ENCODE data around the gene PARVA.
A peak's percentile ranks its signal among the peaks of the same experiment; 100 is the strongest.

The PARVA gene

GRCh38 chr11:12525466-12526055 is 148.2 kb downstream of the PARVA start:
- H3K4me1 Mint-ChIP-seq, result no peaks in the 10 kb centered on the region
- DNase-seq (no peak), ATAC-seq (no peak)
- H3K27me3 Mint-ChIP-seq, result no peaks in the 10 kb centered on the region
- no peaks in the 10 kb centered on the region for H3K9me3 Mint-ChIP-seq
- H3K4me3 Mint-ChIP-seq, result no peak overlapping the region
- H3K27ac Mint-ChIP-seq, result peak overlapping the region; percentile 54 to 76

GRCh38 chr11:12526789-12527188 is 149.4 kb downstream of the PARVA start:
- ATAC-seq (no peak), DNase-seq (no peak)
- no peaks in the 10 kb centered on the region for H3K27me3 Mint-ChIP-seq
- H3K4me3 Mint-ChIP-seq, result no peak overlapping the region
- no peaks in the 10 kb centered on the region for H3K4me1 Mint-ChIP-seq
- H3K9me3 Mint-ChIP-seq, result no peaks in the 10 kb centered on the region
- H3K27ac Mint-ChIP-seq, result no peak overlapping the region

- H3K27ac Mint-ChIP-seq, result no peak overlapping the region
- DNase-seq (no peak), ATAC-seq (no peak)
- no peaks in the 10 kb centered on the region for H3K4me1 Mint-ChIP-seq
- no peaks in the 10 kb centered on the region for H3K27me3 Mint-ChIP-seq
- H3K9me3 Mint-ChIP-seq, result no peaks in the 10 kb centered on the region
- H3K4me3 Mint-ChIP-seq, result no peak overlapping the region
These were observed 151.1 kb downstream of the PARVA start for GRCh38 chr11:12528487-12528886.

- H3K9me3 Mint-ChIP-seq, result no peaks in the 10 kb centered on the region
- no peak for ATAC-seq
These were observed 151.7 kb downstream of the PARVA start for GRCh38 chr11:12529041-12529440.

GRCh38 chr11:12529793-12530192 is 152.4 kb downstream of the PARVA start:
- no peak for ATAC-seq
- no peak for DNase-seq
- H3K27ac Mint-ChIP-seq, result no peak overlapping the region
- no peaks in the 10 kb centered on the region for H3K27me3 Mint-ChIP-seq
- no peak overlapping the region for H3K4me3 Mint-ChIP-seq
- no peaks in the 10 kb centered on the region for H3K9me3 Mint-ChIP-seq
- no peaks in the 10 kb centered on the region for H3K4me1 Mint-ChIP-seq

More at GRCh38 chr11:12529041-12529440, 151.7 kb downstream of the PARVA start:
- DNase-seq, result no peak
- no peaks in the 10 kb centered on the region for H3K4me1 Mint-ChIP-seq
- H3K4me3 Mint-ChIP-seq, result no peak overlapping the region
- H3K27me3 Mint-ChIP-seq, result no peaks in the 10 kb centered on the region
- no peak overlapping the region for H3K27ac Mint-ChIP-seq

GRCh38 chr11:12531020-12531419 is 153.6 kb downstream of the PARVA start:
- no peak overlapping the region for H3K27ac Mint-ChIP-seq
- H3K4me3 Mint-ChIP-seq, result no peak overlapping the region
- ATAC-seq, result no peak
- H3K9me3 Mint-ChIP-seq, result no peaks in the 10 kb centered on the region
- no peak for DNase-seq
- H3K27me3 Mint-ChIP-seq, result peaks cover 2% of the 10 kb centered on the region
- H3K4me1 Mint-ChIP-seq, result no peaks in the 10 kb centered on the region

- peaks cover 9% of the 10 kb centered on the region for H3K27me3 Mint-ChIP-seq
- DNase-seq (no peak), ATAC-seq (no peak)
- H3K27ac Mint-ChIP-seq, result no peak overlapping the region
- no peak overlapping the region for H3K4me3 Mint-ChIP-seq
- H3K4me1 Mint-ChIP-seq, result no peaks in the 10 kb centered on the region
- no peaks in the 10 kb centered on the region for H3K9me3 Mint-ChIP-seq
These were observed 154.3 kb downstream of the PARVA start for GRCh38 chr11:12531681-12532080.

- Mint-ChIP-seq H3K9me3 (no peaks in the 10 kb centered on the region), H3K27me3 (peaks cover 15% of the 10 kb centered on the region), H3K27ac (no peak overlapping the region), H3K4me3 (no peak overlapping the region), H3K4me1 (no peaks in the 10 kb centered on the region)
- DNase-seq (no peak), ATAC-seq (no peak)
These were observed 155.2 kb downstream of the PARVA start for GRCh38 chr11:12532580-12532979.

GRCh38 chr11:12534549-12534948 is 157.2 kb downstream of the PARVA start:
- Mint-ChIP-seq H3K27me3 (peaks cover 15% of the 10 kb centered on the region), H3K9me3 (no peaks in the 10 kb centered on the region), H3K4me3 (no peak overlapping the region), H3K4me1 (no peaks in the 10 kb centered on the region), H3K27ac (no peak overlapping the region)
- ATAC-seq (no peak), DNase-seq (no peak)

- H3K4me1 Mint-ChIP-seq, result no peaks in the 10 kb centered on the region
- no peak overlapping the region for H3K4me3 Mint-ChIP-seq
- no peak overlapping the region for H3K27ac Mint-ChIP-seq
These were observed 157.9 kb downstream of the PARVA start for GRCh38 chr11:12535321-12535720.

GRCh38 chr11:12536566-12536965 is 159.2 kb downstream of the PARVA start:
- Mint-ChIP-seq H3K27me3 (peaks cover 15% of the 10 kb centered on the region), H3K4me3 (no peak overlapping the region), H3K4me1 (no peaks in the 10 kb centered on the region), H3K9me3 (no peaks in the 10 kb centered on the region), H3K27ac (no peak overlapping the region)
- ATAC-seq (no peak), DNase-seq (no peak)

More at GRCh38 chr11:12535321-12535720, 157.9 kb downstream of the PARVA start:
- Mint-ChIP-seq H3K27me3 (peaks cover 15% of the 10 kb centered on the region), H3K9me3 (no peaks in the 10 kb centered on the region)
- DNase-seq, result no peak
- no peak for ATAC-seq

GRCh38 chr11:12537778-12538401 is 160.5 kb downstream of the PARVA start:
- no peaks in the 10 kb centered on the region for H3K9me3 Mint-ChIP-seq
- H3K27me3 Mint-ChIP-seq, result peaks cover 15% of the 10 kb centered on the region
- H3K4me3 Mint-ChIP-seq, result no peak overlapping the region
- no peak overlapping the region for H3K27ac Mint-ChIP-seq
- no peaks in the 10 kb centered on the region for H3K4me1 Mint-ChIP-seq
- no peak for DNase-seq
- ATAC-seq, result no peak

GRCh38 chr11:12538889-12539421 is 161.6 kb downstream of the PARVA start:
- peaks cover 15% of the 10 kb centered on the region for H3K27me3 Mint-ChIP-seq

GRCh38 chr11:12539572-12539971 is 162.2 kb downstream of the PARVA start:
- ATAC-seq (no peak), DNase-seq (no peak)
- Mint-ChIP-seq H3K9me3 (no peaks in the 10 kb centered on the region), H3K27ac (no peak overlapping the region), H3K27me3 (peaks cover 15% of the 10 kb centered on the region), H3K4me3 (no peak overlapping the region), H3K4me1 (no peaks in the 10 kb centered on the region)

More at GRCh38 chr11:12538889-12539421, 161.6 kb downstream of the PARVA start:
- no peaks in the 10 kb centered on the region for H3K9me3 Mint-ChIP-seq
- ATAC-seq (no peak), DNase-seq (no peak)
- H3K4me3 Mint-ChIP-seq, result no peak overlapping the region
- H3K4me1 Mint-ChIP-seq, result no peaks in the 10 kb centered on the region
- no peak overlapping the region for H3K27ac Mint-ChIP-seq

- Mint-ChIP-seq H3K27ac (no peak overlapping the region), H3K4me3 (no peak overlapping the region), H3K27me3 (peaks cover 15% of the 10 kb centered on the region), H3K4me1 (no peaks in the 10 kb centered on the region), H3K9me3 (no peaks in the 10 kb centered on the region)
- DNase-seq (no peak), ATAC-seq (no peak)
These were observed 162.8 kb downstream of the PARVA start for GRCh38 chr11:12540075-12540680.

GRCh38 chr11:12540913-12541582 is 163.7 kb downstream of the PARVA start:
- Mint-ChIP-seq H3K9me3 (no peaks in the 10 kb centered on the region), H3K27ac (peak overlapping the region in 1 of 2 donors; percentile 31), H3K4me3 (no peak overlapping the region), H3K27me3 (peaks cover 13% of the 10 kb centered on the region), H3K4me1 (no peaks in the 10 kb centered on the region)
- ATAC-seq (peak; percentile 24), DNase-seq (no peak)

Data from stimulated activated naive CD8-positive, alpha-beta T cell treated with anti-CD3 and anti-CD28 coated beads, Interleukin-15, amount 100 ng/mL, for 72 hours (primary cell).